ENCODE data around the gene CIAPIN1.
A peak's percentile ranks its signal among the peaks of the same experiment; 100 is the strongest.

CIAPIN1 gene

GRCh38 chr16:57447186-57447962 lies at the start of gene CIAPIN1, which contains the start of gene COQ9:
CIAPIN1 (minus strand) TSS chr16:57447385; CDS start chr16:57440928, 6,457 bp downstream.
COQ9 (plus strand) TSS chr16:57447479; CDS start chr16:57447506, 27 bp downstream.
- DNase-seq (ENCODE audit: low read depth, low spot score): peak; percentile 95

DNA sequence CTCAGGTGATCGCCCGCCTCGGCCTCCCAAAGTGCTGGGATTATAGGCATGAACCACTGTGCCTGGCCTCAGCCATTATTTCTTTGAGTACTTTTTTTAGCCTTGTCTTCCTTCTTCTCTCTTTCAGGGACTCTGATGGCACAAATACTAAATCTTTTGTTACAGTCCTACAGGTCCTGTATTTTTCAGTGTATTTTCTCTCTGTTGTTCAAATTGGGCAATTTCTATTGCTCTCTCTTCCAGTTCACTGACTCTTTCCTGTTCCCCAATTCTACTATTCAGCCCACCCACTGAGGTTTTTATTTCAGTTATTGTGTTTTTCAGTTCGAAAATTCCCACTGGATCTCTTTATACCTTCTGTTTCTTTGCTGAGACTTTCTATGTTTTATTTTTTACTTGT lies 46.6 kb upstream of the CIAPIN1 start:
- DNase-seq (ENCODE audit: low read depth, low spot score): no peak

DNA sequence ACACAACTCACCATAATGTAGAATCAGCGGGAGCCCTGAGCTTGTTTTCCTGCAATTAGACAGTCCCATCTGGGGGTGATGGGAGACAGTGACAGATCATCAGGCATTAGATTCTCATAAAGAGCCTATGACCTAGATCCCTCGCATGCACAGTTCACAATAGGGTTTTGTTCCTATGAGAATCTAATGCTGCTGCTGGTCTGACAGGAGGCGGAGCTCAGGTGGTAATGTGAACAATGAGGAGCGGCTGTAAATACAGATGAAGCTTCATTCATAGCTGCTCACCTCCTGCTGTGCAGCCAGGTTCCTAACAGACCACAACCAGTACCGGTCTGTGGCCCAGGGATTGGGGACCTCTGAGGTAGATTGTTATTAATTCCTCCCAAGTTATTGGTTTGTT lies 42.0 kb upstream of the CIAPIN1 start:
- no peak for DNase-seq (ENCODE audit: low read depth, low spot score)

DNA sequence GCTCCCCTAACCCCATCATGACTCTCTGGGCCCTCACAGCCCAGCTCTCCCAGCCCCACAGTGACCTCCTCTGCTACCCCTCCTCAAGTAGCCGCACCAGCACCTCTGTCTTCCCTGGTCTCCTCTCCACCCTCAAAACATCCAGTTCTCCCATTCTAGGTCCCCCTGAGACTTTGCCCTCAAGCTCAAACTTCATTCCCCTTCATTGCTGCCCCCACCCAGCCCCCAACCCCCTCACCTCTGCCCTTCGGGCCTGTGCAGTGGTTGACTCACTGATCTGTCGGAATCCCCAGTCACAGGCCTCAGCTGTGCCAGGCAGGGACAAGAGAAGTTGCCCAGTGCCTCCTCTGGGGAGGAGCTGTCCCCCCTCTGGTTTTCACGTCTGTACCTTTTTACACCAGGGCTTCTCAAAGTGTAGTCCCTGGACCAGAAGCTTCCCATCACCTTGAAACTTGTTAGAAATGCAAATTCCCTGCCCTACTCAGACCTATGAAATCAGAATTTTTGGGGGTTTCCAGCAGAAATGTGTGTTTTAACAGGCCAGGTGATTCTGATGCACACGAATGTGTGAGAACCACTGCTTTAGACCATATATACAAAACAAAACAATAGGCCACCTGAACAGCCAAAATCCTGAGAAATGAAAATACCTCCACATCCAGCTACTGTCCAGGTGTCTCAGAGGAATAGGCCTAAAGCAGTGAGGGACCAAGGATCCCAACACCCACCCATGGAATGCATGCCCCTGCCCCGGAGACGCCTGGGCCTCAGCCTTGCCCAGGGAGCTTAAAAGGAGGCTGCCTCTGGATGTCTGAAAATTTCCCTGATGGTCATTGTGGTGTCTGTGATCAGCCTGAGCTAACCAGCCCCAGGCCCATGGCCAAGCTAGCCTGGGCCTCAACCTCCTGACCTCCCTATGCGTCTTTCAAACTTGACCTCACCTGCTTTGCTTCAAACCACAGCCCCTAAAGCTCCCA lies 40.0 kb upstream of the CIAPIN1 start:
- no peak for DNase-seq (ENCODE audit: low read depth, low spot score)

GRCh38 chr16:57485916-57486857 lies 39.0 kb upstream of the CIAPIN1 start, which contains the start of gene DOK4:
DOK4 (minus strand) TSS chr16:57486493; CDS start chr16:57479507, 6,986 bp downstream.
- peak; percentile 23 for DNase-seq (ENCODE audit: low read depth, low spot score)

- DNase-seq (ENCODE audit: low read depth, low spot score): no peak
These were observed 38.1 kb upstream of the CIAPIN1 start for GRCh38 chr16:57485091-57485915.

- no peak for DNase-seq (ENCODE audit: low read depth, low spot score)
These were observed 37.4 kb upstream of the CIAPIN1 start for GRCh38 chr16:57484515-57485005.

DNA sequence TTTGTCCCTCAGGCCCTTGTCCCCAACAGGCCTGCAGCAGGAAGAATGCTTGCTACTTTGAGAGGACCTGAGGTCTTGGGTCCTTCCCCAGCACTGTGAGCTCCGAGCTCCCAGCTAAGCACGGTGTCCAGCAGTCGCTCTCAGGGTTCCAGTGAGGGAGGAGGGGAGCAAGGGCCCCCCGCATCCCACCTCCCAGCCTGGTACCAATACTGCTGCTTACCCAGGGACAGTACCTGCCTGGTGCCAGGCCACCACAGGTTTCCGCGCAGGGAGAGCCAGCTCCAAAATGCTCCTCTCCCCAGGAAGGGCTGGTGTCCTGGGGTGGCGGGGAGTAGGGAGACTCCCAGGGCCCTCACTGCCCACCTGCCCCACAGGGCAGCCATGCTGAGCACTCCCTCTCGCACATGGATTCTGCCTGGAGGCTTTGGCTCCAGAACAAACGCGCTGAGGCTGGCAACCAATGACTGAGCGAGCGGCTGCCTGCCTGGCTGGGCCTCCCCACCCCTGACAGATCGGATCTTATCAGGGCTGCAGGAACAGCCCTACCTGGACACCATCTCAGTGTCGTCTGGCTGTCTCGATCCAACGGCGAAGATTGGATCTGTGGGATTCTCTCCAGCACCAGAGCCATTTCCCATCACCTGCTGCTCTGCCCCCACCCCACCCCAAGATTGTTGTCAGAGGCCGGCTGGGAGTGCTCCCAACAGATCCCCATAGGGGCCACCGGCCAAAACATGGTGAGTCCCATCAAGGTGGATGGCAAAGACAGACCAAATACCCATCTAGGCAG lies 36.7 kb upstream of the CIAPIN1 start:
- DNase-seq (ENCODE audit: low read depth, low spot score): peak; percentile 83

DNA sequence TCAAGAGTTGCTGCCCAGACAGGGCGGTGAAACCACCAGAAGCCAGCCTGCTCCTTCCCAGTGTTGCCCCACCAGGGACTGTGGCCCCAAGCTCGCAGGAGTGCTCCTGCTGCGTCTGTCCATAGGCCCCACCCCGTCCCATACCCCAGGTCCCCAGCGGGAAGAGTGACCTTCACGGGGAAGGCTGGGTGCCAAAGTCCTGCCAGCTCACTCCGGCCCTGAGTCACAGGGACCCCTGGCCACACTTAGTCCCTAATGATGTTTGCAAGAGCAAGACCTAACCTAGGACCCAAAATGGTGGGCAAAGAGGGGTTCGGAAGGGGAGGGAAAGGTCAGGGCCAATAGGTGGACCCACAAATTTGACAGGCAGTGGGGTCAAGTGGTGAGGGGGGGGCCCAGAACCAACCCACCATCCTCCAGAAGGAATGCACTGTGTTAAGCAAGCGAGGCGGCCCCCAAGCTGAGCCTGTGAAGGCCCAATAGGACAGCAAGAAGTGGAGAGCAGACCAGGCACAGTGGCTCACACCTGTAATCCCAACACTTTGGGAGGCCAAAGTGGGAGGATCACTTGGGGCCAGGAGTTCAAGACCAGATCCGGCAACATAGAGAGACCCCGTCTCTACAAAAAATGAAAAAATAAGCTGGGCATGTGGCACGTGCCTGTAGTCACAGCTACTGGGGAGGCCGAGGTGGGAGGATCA lies 35.8 kb upstream of the CIAPIN1 start:
- DNase-seq (ENCODE audit: low read depth, low spot score): no peak

- no peak for DNase-seq (ENCODE audit: low read depth, low spot score)
These were observed 34.2 kb upstream of the CIAPIN1 start for GRCh38 chr16:57481421-57481820.

- DNase-seq (ENCODE audit: low read depth, low spot score): no peak
These were observed 33.6 kb upstream of the CIAPIN1 start for GRCh38 chr16:57480754-57481230.

DNA sequence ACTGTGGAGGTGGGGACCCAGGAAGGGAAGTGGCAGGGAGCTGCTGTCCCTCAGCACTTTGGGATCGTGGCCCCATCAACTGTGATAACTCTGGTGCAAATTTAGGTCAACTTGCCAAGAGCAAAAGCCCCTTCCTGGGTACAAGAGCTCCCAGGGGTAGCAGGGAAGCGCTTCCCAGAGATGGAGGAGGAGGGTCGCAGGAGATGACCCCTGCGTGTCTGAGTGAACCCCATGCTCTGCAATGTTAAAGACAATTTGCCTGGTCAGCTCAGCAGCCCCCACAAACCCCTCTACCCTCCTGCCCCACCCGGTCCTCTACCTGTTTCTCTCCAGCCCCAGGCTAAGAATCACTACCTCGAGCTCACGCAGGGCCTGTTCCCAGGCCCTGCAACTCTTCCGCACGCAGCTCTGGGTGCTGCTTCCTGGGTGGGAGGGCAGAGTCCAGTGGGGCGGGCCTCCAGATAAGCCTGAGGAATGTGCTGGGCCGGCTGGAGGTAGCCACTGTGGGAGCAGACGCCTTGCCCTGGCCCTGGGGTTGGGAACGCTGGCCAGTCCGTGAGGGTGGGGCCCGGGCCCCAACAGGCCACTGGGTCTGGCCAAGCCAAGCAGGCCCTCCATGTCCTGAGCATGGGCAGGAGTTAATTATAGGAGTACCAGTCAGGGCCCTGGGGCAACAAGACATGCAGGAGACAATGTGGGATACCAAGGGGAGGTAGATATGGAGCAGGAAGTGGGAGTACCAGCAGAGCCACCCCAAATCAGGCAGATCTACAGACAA lies 33.0 kb upstream of the CIAPIN1 start:
- DNase-seq (ENCODE audit: low read depth, low spot score): peak; percentile 74

DNA sequence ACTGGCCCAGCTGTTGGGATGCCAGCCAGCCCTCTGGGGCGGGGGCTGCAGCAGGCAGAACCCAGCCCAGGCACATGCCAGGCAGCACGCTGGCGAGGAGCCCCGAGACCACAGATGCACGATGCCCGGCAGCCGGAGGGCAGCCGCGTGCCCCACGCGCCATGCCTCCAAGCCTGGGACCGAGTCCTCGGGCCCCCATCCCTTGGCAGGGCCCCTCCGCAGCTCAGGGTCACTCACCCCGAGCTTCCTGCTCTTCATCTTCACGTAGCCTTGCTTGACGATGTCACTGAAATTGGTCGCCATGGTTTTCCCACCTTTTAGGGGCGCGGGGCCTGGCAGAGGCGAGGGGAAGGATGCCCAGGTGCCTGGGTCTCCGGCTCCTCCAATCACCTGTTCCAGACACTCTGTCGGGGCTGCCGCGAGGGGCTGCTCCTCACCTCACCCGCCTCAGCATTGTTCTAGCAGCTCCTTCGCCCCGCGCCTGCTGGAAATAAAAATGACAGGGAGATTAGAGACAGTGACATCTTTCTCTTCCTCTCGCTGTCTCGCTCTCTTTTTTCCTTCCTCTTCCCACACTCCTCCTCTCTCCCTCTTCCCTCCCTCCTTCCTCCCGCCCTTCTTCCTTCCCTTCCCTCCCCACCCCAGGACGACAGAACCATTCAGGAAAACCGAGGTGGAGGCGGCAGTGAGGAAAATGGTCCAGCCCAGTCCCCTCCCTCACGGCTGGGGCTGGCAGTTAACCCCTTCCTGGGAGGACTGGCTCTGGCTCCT lies 32.2 kb upstream of the CIAPIN1 start:
- DNase-seq (ENCODE audit: low read depth, low spot score): peak; percentile 81

GRCh38 chr16:57478396-57479204 lies 31.4 kb upstream of the CIAPIN1 start:
- DNase-seq (ENCODE audit: low read depth, low spot score): no peak

DNA sequence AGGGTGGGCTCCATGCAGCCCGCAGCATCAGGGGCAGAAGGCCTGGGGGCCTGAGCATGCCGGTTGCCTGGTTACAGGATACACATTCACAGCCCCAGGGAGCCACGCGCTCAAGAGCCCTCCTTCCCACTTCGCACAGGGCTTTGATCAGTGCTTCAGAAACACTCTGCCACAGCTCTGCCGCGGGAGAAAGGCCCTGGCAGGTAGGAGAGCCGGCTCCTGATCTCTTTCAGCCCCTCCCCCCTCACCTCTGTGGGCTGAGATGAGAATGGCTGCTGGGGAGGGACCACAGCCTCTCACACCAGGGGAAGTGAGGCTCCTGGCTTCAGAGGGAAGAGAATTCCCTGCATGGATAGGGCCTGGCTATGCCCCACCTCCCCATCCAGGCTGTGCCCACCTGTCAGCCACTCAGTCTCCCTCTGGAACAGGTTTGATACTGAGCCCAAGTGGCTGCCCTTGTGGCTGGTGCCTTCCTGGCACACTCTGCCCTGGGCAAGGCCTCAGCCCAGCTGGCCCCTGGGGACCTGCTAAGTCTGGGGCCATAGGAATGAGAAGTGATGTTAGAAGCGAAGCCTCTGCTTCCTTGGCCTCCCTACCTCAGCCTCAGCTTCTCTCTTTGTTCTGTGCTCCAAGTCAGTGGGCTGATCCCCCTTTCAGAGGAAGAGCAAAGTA lies 30.5 kb upstream of the CIAPIN1 start:
- DNase-seq (ENCODE audit: low read depth, low spot score): peak; percentile 31

Data from ELF-1 (cell line).